Mesothelial cell of epicardium (in vitro differentiated cells): Measurements from ENCODE around the gene CNN2. TPM values are rescaled to one million over a fixed set of nuclear protein-coding genes. Genes with fewer than 3 reads are reported as not detected.

Experiments used
- DNase-seq, 2 experiments: peaks; one replicate each; pipeline ENCODE4 v3.0.0; 2021; ENCODE audit warnings: low spot score in 2 of 2; ENCODE audit not compliant: unreplicated experiment in 2 of 2
- H3K27ac Mint-ChIP-seq: 2 replicates; pipeline ENCODE4 v1.8.0; 2021; ENCODE audit warnings: mixed read lengths
- H3K27me3 Mint-ChIP-seq: 2 replicates; pipeline ENCODE4 v1.8.0; 2021; ENCODE audit warnings: low read depth, mixed read lengths
- H3K36me3 Mint-ChIP-seq: 2 replicates; pipeline ENCODE4 v1.8.0; 2021; ENCODE audit warnings: mixed read lengths
- H3K4me1 Mint-ChIP-seq: 2 replicates; pipeline ENCODE4 v1.8.0; 2021; ENCODE audit warnings: mixed read lengths
- H3K4me3 Mint-ChIP-seq: 2 replicates; pipeline ENCODE4 v1.8.0; 2021; ENCODE audit warnings: mild to moderate bottlenecking, moderate library complexity, mixed read lengths
- H3K9me3 Mint-ChIP-seq: 2 replicates; pipeline ENCODE4 v1.8.0; 2021; ENCODE audit warnings: mixed read lengths
- CTCF ChIP-seq: fragments of 200-600 bp; sonication (generic); IDR thresholded peaks from one replicate; pipeline ENCODE4 v1.5.0; 2021; ENCODE audit warnings: antibody characterized with exemption; ENCODE audit not compliant: unreplicated experiment
- total RNA-seq: library from RNA; stranded (reverse); gene quantifications from 3 replicates; pipeline ENCODE4 v1.2.1, GENCODE V29; 2021

The CNN2 gene
- total RNA-seq, 1 donor from 2014 or later = 501 TPM

- Mint-ChIP-seq H3K27me3 (no peaks in the 10 kb centered on the region), H3K4me3 (no peak overlapping the region), H3K36me3 (peaks cover 2% of the 10 kb centered on the region), H3K27ac (no peak overlapping the region), H3K9me3 (no peaks in the 10 kb centered on the region), H3K4me1 (peaks cover 27% of the 10 kb centered on the region)
- no peak for DNase-seq
- TF ChIP-seq CTCF = no peak
These were observed 11.2 kb upstream of the CNN2 start for GRCh38 chr19:1015061-1015781.

- no peaks in the 10 kb centered on the region for H3K9me3 Mint-ChIP-seq
- peaks cover 2% of the 10 kb centered on the region for H3K36me3 Mint-ChIP-seq
- H3K27ac Mint-ChIP-seq = no peak overlapping the region
- no peak for DNase-seq
- no peak for TF ChIP-seq CTCF
- peaks cover 27% of the 10 kb centered on the region for H3K4me1 Mint-ChIP-seq
- no peaks in the 10 kb centered on the region for H3K27me3 Mint-ChIP-seq
- H3K4me3 Mint-ChIP-seq = no peak overlapping the region
These were observed 10.4 kb upstream of the CNN2 start for GRCh38 chr19:1015782-1016646.

- Mint-ChIP-seq H3K9me3 (no peaks in the 10 kb centered on the region), H3K4me1 (peaks cover 27% of the 10 kb centered on the region), H3K27me3 (peaks cover 2% of the 10 kb centered on the region), H3K27ac (peak overlapping the region; percentile 60), H3K4me3 (peak overlapping the region; percentile 17), H3K36me3 (peaks cover 2% of the 10 kb centered on the region)
- DNase-seq = no peak
- no peak for TF ChIP-seq CTCF
These were observed 9.7 kb upstream of the CNN2 start for GRCh38 chr19:1016647-1017114.

GRCh38 chr19:1017115-1017905, 9.1 kb upstream of the CNN2 start:
- Mint-ChIP-seq H3K4me3 (peak overlapping the region; percentile 17), H3K27ac (peak overlapping the region; percentile 60), H3K36me3 (peaks cover 2% of the 10 kb centered on the region), H3K27me3 (peaks cover 2% of the 10 kb centered on the region), H3K9me3 (no peaks in the 10 kb centered on the region), H3K4me1 (peaks cover 27% of the 10 kb centered on the region)
- TF ChIP-seq CTCF = no peak
- DNase-seq = no peak

GRCh38 chr19:1017906-1018305, 8.5 kb upstream of the CNN2 start:
- H3K9me3 Mint-ChIP-seq = no peaks in the 10 kb centered on the region
- TF ChIP-seq CTCF = no peak
- peaks cover 27% of the 10 kb centered on the region for H3K4me1 Mint-ChIP-seq
- H3K36me3 Mint-ChIP-seq = peaks cover 2% of the 10 kb centered on the region
- DNase-seq = no peak
- no peak overlapping the region for H3K27ac Mint-ChIP-seq
- H3K27me3 Mint-ChIP-seq = peaks cover 2% of the 10 kb centered on the region
- no peak overlapping the region for H3K4me3 Mint-ChIP-seq
